ENCODE results near the gene NDUFS1. TPM values are rescaled to one million over a fixed set of nuclear protein-coding genes. Genes with fewer than 3 reads are reported as not detected.
"Not testable (repeated sequence)": the region's sequence is repeated elsewhere in the genome, so short reads cannot be mapped to it uniquely, and the experiment has no call there.

Gene NDUFS1
- total RNA-seq, 1 donor from 2014 or later = 16.4 TPM

DNA sequence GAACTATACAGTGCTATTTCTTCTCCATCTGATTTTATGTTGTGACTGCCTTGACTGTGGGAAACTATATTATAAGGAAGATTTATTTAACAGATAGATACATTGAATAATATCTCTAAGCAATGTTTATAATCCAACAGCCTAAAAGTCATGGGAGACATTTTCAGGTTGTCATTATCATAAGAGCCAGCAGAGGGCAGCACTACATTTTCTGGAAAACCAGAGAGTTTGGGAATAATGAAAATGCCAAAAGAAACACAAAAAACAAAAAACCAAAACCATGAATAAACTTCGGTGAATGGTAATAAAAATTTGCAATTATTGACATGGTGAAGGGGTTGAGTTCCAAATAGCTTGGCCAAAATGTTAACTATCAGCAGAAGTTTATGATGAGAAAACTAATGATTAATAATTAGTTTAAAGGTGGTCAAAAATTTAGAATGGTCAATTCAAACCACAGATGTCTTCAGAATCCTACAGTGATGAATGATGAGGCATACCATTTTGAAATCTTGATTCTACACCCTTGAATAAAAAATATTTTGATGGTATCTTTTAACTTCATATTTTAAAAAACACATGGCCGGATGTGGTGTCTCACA, 5.1 kb upstream of the NDUFS1 start:
- intact Hi-C loops (cut with DNase I) = no loop called here

DNA sequence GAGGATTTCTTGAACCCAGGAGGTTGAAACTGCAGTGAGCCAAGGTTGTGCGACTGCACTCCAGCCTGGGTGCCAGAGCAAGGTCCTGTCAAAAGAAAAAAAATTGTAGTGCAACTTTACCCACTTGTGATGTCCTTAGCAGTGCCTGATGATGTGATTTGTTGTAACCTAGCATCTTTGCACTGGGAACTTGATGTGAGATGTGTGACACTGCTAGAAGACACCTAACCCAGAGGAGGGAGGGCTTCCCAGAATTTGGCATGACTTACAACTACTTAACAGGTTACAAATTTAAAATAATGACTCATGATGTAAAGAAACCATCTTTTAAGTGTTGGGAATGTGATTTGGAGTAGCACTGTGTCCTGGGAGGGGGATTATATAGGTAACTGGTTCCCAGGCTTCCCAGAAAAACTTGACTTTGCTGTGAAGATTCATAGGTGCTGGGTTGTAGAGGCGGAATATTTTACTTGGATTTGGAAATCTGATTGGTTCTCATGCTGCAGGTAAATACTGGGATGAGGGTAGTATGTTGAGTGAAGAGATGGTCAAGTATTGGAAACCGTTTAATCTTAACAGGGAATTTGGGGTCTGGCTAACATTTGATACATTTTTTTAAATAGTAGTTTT, 4.1 kb upstream of the NDUFS1 start:
- no peak overlapping the region for H3K4me3 ChIP-seq
- TF ChIP-seq, protein P1, sequence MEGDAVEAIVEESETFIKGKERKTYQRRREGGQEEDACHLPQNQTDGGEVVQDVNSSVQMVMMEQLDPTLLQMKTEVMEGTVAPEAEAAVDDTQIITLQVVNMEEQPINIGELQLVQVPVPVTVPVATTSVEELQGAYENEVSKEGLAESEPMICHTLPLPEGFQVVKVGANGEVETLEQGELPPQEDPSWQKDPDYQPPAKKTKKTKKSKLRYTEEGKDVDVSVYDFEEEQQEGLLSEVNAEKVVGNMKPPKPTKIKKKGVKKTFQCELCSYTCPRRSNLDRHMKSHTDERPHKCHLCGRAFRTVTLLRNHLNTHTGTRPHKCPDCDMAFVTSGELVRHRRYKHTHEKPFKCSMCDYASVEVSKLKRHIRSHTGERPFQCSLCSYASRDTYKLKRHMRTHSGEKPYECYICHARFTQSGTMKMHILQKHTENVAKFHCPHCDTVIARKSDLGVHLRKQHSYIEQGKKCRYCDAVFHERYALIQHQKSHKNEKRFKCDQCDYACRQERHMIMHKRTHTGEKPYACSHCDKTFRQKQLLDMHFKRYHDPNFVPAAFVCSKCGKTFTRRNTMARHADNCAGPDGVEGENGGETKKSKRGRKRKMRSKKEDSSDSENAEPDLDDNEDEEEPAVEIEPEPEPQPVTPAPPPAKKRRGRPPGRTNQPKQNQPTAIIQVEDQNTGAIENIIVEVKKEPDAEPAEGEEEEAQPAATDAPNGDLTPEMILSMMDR (IDR thresholded peaks at IDR 0.05) = no peak
- H3K27me3 ChIP-seq = no peaks in the 10 kb centered on the region
- no peak for DNase-seq (ENCODE audit: low spot score in 2 of 2)
- peaks cover 0 to 10% of the 10 kb centered on the region in 2 donors for H3K4me1 ChIP-seq
- H3K36me3 ChIP-seq = peaks cover 9 to 44% of the 10 kb centered on the region in 2 donors
- intact Hi-C loops (cut with DNase I) = no loop called here
- H3K27ac ChIP-seq = no peak overlapping the region
- no peaks in the 10 kb centered on the region for H3K9me3 ChIP-seq

More for the DNA sequence above, 5.1 kb upstream of the NDUFS1 start:
- H3K36me3 ChIP-seq = peaks cover 9 to 44% of the 10 kb centered on the region in 2 donors
- H3K9me3 ChIP-seq = no peaks in the 10 kb centered on the region
- peaks cover 0 to 10% of the 10 kb centered on the region in 2 donors for H3K4me1 ChIP-seq
- H3K27ac ChIP-seq = no peak overlapping the region
- no peaks in the 10 kb centered on the region for H3K27me3 ChIP-seq
- TF ChIP-seq, protein P1 (IDR thresholded peaks at IDR 0.05) = peak; percentile 47 to 73 (median 72)
- H3K4me3 ChIP-seq = no peak overlapping the region
- peak in 1 of 2 donors; percentile 69 for DNase-seq (ENCODE audit: low spot score in 2 of 2)

DNA sequence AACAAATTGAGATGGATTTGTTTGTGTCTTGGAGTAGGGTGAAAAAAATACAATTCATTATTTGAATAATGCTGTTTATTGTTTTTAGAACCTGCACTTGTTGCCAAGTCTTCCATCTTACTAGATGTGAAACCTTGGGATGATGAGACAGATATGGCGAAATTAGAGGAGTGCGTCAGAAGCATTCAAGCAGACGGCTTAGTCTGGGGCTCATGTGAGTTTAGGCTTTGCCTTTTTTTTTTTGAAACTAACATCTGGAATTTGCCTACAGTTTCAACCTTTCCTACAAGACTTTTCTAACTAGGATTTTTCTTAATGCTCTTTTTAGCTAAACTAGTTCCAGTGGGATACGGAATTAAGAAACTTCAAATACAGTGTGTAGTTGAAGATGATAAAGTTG, 3.2 kb upstream of the NDUFS1 start:
- H3K9me3 ChIP-seq; H3K4me3 ChIP-seq; H3K27me3 ChIP-seq; intact Hi-C loops (cut with DNase I); DNase-seq (ENCODE audit: low spot score in 2 of 2); H3K27ac ChIP-seq: not testable (repeated sequence)
- H3K36me3 ChIP-seq = peaks cover 5 to 35% of the 10 kb centered on the region in 2 donors
- H3K4me1 ChIP-seq = peaks cover 0 to 18% of the 10 kb centered on the region in 2 donors

DNA sequence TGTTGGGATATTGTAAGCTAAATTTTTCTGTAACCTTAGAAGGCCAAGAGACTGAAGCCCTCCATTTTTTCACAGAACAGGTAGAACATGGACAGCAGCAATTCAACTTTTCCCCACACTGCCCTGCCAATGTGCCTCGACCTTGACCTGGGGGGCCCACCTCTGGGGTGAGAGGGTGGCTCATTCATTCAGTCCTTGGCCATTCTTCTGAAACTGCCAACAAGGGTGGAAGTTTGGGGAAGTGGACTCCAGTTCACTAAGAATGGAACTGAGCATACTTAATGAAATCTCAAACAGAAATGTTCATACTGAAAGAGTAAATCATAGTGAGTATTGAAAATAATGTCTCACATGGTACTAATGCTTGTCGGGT, 1.5 kb upstream of the NDUFS1 start:
- intact Hi-C loops (cut with DNase I) = no loop called here
- peaks cover 5 to 31% of the 10 kb centered on the region in 2 donors for H3K36me3 ChIP-seq
- H3K4me1 ChIP-seq = peaks cover 0 to 21% of the 10 kb centered on the region in 2 donors
- no peaks in the 10 kb centered on the region for H3K27me3 ChIP-seq
- no peak for DNase-seq (ENCODE audit: low spot score in 2 of 2)
- no peak overlapping the region for H3K27ac ChIP-seq
- H3K4me3 ChIP-seq = peak overlapping the region; percentile 77 to 89
- TF ChIP-seq, protein P1 (IDR thresholded peaks at IDR 0.05) = no peak
- H3K9me3 ChIP-seq = no peaks in the 10 kb centered on the region

DNA sequence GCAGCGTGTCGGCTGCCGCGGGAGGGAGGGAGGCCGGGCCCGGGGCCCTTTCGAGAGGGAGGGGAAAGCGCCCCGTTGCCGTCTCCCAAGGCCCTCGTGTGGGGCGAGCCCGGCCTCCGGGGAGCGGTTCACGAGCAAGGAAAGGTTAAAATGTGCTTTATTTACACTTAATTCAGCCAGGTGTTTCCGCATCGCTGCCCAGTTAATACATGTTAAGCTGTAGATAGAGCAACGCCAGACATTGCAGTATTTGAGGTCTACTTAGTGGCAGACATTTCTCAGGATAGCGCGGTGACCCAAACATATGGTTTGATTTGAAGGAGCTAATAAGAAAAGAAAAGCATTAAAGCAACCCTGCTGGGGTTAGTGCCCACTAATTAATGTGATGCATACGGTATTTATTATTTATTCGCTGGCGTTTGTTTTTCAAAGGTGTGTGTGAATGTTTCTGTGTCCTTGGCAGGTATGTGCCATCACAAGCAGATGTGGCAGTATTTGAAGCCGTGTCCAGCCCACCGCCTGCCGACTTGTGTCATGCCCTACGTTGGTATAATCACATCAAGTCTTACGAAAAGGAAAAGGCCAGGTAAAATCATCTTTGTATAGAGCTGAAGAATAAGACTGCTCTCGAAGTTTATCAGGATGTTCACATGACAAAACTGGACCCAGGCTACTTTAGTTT, 1.0 kb upstream of the NDUFS1 start:
- peak in 1 of 2 donors; percentile 72 for DNase-seq (ENCODE audit: low spot score in 2 of 2)
- Histone ChIP-seq H3K4me3 (peak overlapping the region; percentile 77 to 89), H3K27ac (peak overlapping the region; percentile 92 to 93), H3K9me3 (no peaks in the 10 kb centered on the region), H3K27me3 (no peaks in the 10 kb centered on the region), H3K4me1 (peaks cover 0 to 21% of the 10 kb centered on the region in 2 donors), H3K36me3 (peaks cover 5 to 31% of the 10 kb centered on the region in 2 donors)
- intact Hi-C loops (cut with DNase I) = no loop called here
- TF ChIP-seq, protein P1 (IDR thresholded peaks at IDR 0.05) = no peak
